ENCODE data around the gene GAS6. TPM values are rescaled to one million over a fixed set of nuclear protein-coding genes. Genes with fewer than 3 reads are reported as not detected.
"Not testable (repeated sequence)": the region's sequence is repeated elsewhere in the genome, so short reads cannot be mapped to it uniquely, and the experiment has no call there.

The GAS6 gene
- total and polyA plus RNA-seq, 3 donors from 2014 or later: 193 to 575 (median 416) TPM

- H3K27me3 ChIP-seq: no peaks in the 10 kb centered on the region
- DNase-seq: no peak
- peaks cover 3% of the 10 kb centered on the region for H3K4me1 ChIP-seq
- TF ChIP-seq CTCF (IDR thresholded peaks at IDR 0.05): no peak
- no peak for TF ChIP-seq POLR2A (IDR thresholded peaks at IDR 0.05)
- H3K9me3 ChIP-seq: no peaks in the 10 kb centered on the region
- H3K36me3 ChIP-seq (ENCODE audit: low read depth, missing control alignments): no peaks in the 10 kb centered on the region
- H3K27ac ChIP-seq: no peak overlapping the region
- intact Hi-C loops (cut with DNase I; ENCODE audit: low total_unique reads): no loop called here
- no peak overlapping the region for H3K4me3 ChIP-seq
- 95% methylated on average over 26 to 28 of the region's 30 CpGs for WGBS, 2 donors
These were observed 66.8 kb downstream of the GAS6 start for GRCh38 chr13:113796964-113797676.

- no peaks in the 10 kb centered on the region for H3K36me3 ChIP-seq (ENCODE audit: low read depth, missing control alignments)
- no peaks in the 10 kb centered on the region for H3K9me3 ChIP-seq
- 79 to 85% methylated on average over 20 of the region's 20 CpGs for WGBS, 2 donors
- H3K4me3 ChIP-seq: no peak overlapping the region
- TF ChIP-seq CTCF (IDR thresholded peaks at IDR 0.05) (no peak), POLR2A (IDR thresholded peaks at IDR 0.05) (no peak)
- no peak overlapping the region for H3K27ac ChIP-seq
- H3K4me1 ChIP-seq: no peaks in the 10 kb centered on the region
- DNase-seq: no peak
- intact Hi-C loops (cut with DNase I; ENCODE audit: low total_unique reads): no loop called here
- H3K27me3 ChIP-seq: no peaks in the 10 kb centered on the region
These were observed 67.5 kb downstream of the GAS6 start for GRCh38 chr13:113796211-113796963.

GRCh38 chr13:113795362-113795761, 68.5 kb downstream of the GAS6 start:
- H3K4me1 ChIP-seq; DNase-seq; H3K9me3 ChIP-seq; intact Hi-C loops (cut with DNase I; ENCODE audit: low total_unique reads); H3K36me3 ChIP-seq (ENCODE audit: low read depth, missing control alignments); H3K4me3 ChIP-seq; H3K27ac ChIP-seq; H3K27me3 ChIP-seq: not testable (repeated sequence)
- 29 to 48% methylated on average over 1 of the region's 1 CpG for WGBS, 2 donors

GRCh38 chr13:113794764-113795173, 69.1 kb downstream of the GAS6 start:
- DNase-seq: no peak
- H3K4me1 ChIP-seq: no peaks in the 10 kb centered on the region
- no peak overlapping the region for H3K4me3 ChIP-seq
- H3K27me3 ChIP-seq: no peaks in the 10 kb centered on the region
- no peak overlapping the region for H3K27ac ChIP-seq
- TF ChIP-seq POLR2A (IDR thresholded peaks at IDR 0.05) (no peak), CTCF (IDR thresholded peaks at IDR 0.05) (no peak)
- H3K9me3 ChIP-seq: no peaks in the 10 kb centered on the region
- WGBS, 2 donors: 90 to 94% methylated on average over 24 of the region's 24 CpGs
- no peaks in the 10 kb centered on the region for H3K36me3 ChIP-seq (ENCODE audit: low read depth, missing control alignments)
- intact Hi-C loops (cut with DNase I; ENCODE audit: low total_unique reads): no loop called here

- Histone ChIP-seq H3K4me1 (no peaks in the 10 kb centered on the region), H3K27ac (no peak overlapping the region), H3K36me3 (ENCODE audit: low read depth, missing control alignments) (no peaks in the 10 kb centered on the region), H3K27me3 (no peaks in the 10 kb centered on the region), H3K9me3 (no peaks in the 10 kb centered on the region), H3K4me3 (no peak overlapping the region)
- TF ChIP-seq POLR2A (IDR thresholded peaks at IDR 0.05): no peak
- TF ChIP-seq CTCF (IDR thresholded peaks at IDR 0.05): no peak
- DNase-seq: no peak
- intact Hi-C loops (cut with DNase I; ENCODE audit: low total_unique reads): no loop called here
- 88 to 93% methylated on average over 16 to 23 of the region's 23 CpGs for WGBS, 2 donors
These were observed 69.8 kb downstream of the GAS6 start for GRCh38 chr13:113794086-113794485.
